ENCODE measurements around the gene RDH16. TPM values are rescaled to one million over a fixed set of nuclear protein-coding genes. Genes with fewer than 3 reads are reported as not detected.

RDH16 gene
- polyA plus RNA-seq, 1 donor from 2014 or later, result 0.09 TPM

Other genes with a start within 250 kb of the RDH16 start
- 1,127 TPM for gene NACA, start 232.3 kb downstream of the RDH16 start, polyA plus RNA-seq
- gene PRIM1, start 205.3 kb downstream of the RDH16 start, polyA plus RNA-seq, result 38.0 TPM
- 1.7 TPM for gene HSD17B6, start 194.3 kb downstream of the RDH16 start, polyA plus RNA-seq
- not detected for gene SDR9C7, start 23.2 kb downstream of the RDH16 start, polyA plus RNA-seq
- gene ZBTB39, start 48.9 kb upstream of the RDH16 start, polyA plus RNA-seq, result 3.2 TPM
- not detected for gene TAC3, start 58.9 kb upstream of the RDH16 start, polyA plus RNA-seq
- not detected for gene MYO1A, start 92.5 kb upstream of the RDH16 start, polyA plus RNA-seq
- 4.3 TPM for gene NEMP1, start 121.2 kb upstream of the RDH16 start, polyA plus RNA-seq
- 0.81 TPM for gene NAB2, start 131.5 kb upstream of the RDH16 start, polyA plus RNA-seq
- 130 TPM for gene STAT6, start 153.8 kb upstream of the RDH16 start, polyA plus RNA-seq
- 0.19 TPM for gene LRP1, start 170.9 kb upstream of the RDH16 start, polyA plus RNA-seq
- gene LRP1-AS, start 190.0 kb upstream of the RDH16 start, polyA plus RNA-seq, result not detected